Superior temporal gyrus (tissue), 1 donor: ENCODE data around the gene ARMC5.
"Not testable (repeated sequence)": the region's sequence is repeated elsewhere in the genome, so short reads cannot be mapped to it uniquely, and the experiment has no call there.

Source experiments
- DNase-seq: peaks from one replicate; pipeline ENCODE4 v3.0.0-alpha.2; 2016; ENCODE audit errors: extremely low spot score

The ARMC5 gene

DNA sequence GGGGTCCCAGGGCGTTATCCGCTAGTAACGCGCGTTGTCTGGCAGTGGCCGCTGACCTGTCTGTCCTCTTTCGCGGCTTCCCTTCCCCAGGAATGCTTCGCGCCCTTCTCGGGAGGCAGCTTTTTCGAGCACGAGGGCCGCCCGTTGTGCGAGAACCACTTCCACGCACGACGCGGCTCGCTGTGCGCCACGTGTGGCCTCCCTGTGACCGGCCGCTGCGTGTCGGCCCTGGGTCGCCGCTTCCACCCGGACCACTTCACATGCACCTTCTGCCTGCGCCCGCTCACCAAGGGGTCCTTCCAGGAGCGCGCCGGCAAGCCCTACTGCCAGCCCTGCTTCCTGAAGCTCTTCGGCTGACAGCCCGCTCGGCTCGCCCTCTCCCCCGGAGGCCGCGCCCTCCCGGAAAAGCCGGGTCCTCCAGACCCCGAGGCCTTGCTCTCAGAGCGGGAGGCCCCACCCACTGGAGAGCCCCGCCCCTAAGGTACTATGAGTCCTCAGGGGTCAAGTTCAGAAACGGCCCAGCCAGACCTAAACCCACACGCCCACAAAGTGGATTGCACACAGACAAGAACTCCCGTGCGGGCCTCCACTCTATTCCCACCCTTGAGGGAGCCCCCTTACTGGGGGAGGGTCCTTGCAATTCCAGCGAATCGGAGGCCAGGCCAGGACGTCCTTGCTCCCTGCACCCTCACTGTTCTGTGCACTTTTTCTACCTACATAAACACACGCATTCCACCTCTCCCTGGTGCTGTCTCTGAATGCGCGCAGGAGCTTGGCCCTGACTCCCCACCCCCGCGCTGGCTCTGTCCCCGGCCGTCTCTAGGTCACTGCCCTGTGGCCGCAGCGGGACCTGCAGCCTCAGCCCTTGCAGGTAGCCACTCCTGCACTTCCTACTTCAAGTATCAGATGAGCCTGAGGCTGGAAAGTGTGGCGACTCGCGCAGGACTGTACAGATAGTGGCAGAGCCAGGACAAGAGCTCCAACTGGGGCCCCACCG, 18.2 kb downstream of the ARMC5 start:
- DNase-seq: no peak

DNA sequence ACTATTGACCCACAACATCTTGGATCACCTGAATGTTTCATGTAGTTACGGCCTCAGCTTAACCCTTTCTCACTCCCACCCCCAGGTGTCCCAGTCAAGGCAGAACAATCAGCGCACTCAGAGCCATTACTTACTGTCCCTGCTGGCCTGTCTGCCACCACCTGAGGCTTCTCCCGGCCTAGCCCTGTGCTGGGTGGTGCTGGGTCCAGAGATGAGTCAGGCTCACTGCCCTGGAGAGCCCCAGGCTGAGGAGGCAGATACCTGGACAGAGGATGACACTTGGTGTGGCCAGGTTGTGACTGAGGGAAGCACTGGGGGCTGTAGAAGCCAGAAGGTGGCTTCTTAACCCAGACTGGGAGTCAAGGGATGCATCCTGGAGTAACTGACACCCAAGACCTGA, 19.7 kb downstream of the ARMC5 start:
- no peak for DNase-seq

DNA sequence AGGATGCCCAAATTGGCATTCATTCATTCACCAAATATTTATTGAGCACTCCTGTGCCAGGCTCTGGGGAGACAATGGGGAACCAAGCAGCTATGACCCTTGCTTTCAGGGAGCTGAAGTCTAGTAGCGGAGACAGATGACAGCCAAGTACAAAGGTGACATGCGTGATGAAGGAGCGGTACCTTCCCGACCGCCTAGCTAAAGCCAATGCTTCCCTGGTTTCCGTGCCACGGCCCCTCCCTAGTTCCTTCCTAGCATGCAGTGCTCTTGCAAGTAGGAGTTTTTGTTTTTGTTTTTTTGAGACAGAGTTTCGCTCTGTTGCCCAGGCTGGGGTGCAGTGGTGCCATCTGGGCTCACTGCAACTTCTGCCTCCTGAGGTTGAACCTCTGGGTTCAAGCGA, 20.4 kb downstream of the ARMC5 start:
- DNase-seq: no peak

DNA sequence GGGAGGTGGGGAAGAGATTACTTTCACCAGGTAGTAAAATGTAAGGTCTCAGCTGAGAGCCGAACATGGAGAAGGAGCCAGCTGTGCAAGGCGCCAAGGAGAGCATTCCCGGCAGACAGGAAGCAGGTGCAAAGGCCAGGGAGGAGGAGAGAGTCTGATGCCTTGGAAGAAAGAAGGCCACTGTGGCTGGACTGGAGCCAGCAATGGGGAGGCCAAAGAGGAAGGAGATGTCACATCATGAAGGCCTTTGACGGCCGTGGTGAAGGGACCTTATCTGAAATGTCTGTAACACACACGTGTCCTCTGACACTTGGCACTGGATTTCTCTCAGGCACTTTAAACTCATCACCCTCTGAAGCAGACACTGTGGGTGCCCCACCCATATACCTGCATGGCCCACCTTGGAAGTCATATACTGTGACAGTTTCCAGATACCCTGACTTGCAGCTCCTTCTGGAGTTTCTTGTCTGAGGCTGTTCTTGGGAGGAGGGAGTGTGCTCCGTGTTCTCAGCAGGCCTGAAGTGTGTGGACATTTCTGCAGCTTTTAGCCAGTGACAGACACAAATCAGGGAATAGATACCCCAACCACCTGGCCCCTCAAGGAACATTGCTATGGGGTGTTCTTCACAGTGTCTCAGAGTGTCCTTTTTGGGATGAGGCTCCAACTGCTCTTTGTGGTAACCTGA, 21.7 kb downstream of the ARMC5 start:
- DNase-seq: no peak

DNA sequence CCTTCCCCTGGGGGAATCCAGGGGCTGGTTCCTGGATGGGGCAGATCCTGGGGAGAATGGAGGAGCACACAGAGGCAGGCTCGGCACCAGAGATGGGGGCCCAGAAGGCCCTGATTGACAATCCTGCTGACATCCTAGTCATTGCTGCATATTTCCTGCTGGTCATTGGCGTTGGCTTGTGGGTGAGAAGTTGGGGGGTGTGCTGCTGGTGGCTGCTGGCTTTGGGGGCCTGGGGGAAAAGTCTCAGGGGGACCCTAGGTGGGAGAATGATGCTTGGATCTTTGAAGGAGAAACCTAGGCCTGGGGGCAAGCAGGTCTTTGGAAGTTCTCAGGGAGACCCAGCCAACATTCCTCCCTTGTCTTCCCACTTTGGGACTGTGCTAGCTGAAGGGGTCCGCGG, 23.8 kb downstream of the ARMC5 start, which contains the start of gene SLC5A2:
SLC5A2 (plus strand) TSS at position 43 of the 400 bp plus-strand sequence; CDS start at position 57, 14 bp downstream.
- DNase-seq: no peak

DNA sequence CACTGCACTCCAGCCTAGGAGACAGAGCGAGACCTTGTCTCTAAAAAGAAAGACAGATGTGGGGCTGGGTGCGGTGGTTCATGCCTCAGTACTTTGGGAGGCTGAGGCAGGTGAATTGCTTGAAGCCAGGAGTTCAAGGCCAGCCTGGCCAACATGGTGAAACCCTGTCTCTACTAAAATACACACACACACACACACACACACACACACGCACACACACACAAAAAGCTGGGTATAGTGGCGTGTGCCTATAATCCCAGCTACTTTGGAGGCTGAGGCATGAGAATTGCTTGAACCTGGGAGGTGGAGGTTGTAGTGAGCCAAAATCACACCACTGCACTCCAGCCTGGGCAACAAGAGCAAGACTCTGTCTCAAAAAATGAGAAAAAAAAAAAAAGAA, 24.7 kb downstream of the ARMC5 start:
- DNase-seq: not testable (repeated sequence)

DNA sequence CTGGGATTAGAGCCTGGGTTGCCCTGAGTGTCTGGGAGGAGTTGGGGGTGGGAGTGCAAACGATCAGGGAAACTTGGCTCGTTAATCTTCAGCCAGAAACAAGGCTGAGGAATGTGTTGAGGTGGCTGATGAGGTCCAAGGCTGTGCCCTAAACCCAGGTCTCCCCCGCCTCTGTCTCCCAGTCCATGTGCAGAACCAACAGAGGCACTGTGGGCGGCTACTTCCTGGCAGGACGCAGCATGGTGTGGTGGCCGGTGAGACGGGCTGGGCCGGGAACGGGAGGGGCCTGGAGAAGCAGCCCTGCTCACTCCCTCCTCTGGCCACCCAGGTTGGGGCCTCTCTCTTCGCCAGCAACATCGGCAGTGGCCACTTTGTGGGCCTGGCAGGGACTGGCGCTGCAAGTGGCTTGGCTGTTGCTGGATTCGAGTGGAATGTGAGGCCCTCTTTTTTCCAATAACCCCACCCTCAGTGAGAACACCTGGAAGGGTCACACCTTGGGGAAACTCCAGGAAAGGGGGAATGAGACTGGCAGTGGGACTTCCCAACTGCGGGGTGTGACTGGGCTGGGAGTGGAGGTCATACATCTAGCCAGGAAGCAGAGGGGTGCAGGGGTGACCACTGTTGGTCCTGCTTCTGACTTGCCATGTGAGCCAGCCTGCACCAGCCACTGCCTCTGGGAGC, 25.3 kb downstream of the ARMC5 start:
- DNase-seq: no peak

DNA sequence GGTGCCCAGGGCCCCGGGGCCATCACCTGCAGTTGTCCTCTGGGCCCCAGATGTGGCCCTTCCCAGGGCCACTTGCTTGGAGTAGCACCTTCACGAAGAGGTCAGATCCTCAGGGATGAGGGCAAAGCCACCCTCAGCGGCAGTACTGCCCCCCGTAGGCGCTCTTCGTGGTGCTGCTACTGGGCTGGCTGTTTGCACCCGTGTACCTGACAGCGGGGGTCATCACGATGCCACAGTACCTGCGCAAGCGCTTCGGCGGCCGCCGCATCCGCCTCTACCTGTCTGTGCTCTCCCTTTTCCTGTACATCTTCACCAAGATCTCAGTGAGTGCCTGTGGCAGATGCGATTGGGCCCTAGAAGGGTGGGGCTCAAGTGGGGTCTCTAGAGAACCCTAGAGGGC, 26.3 kb downstream of the ARMC5 start:
- no peak for DNase-seq

DNA sequence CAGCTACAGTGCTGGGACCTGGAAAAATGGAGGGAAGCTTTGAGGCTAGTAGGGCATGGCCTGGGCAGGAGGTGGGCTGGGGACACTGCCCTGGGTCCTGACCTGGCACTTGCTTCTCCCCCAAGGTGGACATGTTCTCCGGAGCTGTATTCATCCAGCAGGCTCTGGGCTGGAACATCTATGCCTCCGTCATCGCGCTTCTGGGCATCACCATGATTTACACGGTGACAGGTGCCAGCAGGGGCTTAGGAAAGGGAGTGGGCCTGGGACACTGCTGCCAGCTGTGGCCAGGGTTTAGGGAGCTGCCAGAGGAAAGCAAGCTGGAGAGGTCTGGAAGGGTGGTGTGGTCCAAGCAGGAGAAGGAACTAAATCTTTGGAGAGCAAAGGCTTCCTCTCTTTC, 26.7 kb downstream of the ARMC5 start:
- DNase-seq: no peak

DNA sequence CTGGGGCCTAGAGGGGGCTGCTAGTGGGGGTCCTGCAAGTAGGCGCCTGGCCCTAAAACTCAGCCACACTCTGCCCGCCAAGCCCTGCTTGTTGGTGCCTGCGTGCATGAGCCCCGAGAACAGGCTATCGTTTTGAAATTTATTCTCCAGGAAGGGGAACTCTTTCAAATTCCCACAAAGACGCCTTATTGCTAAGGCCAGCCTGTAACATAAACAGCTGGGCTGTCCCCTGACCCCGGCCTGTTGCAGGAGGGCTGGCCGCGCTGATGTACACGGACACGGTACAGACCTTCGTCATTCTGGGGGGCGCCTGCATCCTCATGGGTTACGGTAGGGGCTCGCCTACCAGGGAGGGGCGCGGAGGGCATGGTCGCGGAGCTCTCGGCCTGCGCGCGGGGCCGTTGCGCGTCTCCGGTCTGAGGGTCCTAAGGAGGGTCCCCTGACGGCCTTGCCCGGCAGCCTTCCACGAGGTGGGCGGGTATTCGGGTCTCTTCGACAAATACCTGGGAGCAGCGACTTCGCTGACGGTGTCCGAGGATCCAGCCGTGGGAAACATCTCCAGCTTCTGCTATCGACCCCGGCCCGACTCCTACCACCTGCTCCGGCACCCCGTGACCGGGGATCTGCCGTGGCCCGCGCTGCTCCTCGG, 27.9 kb downstream of the ARMC5 start:
- no peak for DNase-seq

DNA sequence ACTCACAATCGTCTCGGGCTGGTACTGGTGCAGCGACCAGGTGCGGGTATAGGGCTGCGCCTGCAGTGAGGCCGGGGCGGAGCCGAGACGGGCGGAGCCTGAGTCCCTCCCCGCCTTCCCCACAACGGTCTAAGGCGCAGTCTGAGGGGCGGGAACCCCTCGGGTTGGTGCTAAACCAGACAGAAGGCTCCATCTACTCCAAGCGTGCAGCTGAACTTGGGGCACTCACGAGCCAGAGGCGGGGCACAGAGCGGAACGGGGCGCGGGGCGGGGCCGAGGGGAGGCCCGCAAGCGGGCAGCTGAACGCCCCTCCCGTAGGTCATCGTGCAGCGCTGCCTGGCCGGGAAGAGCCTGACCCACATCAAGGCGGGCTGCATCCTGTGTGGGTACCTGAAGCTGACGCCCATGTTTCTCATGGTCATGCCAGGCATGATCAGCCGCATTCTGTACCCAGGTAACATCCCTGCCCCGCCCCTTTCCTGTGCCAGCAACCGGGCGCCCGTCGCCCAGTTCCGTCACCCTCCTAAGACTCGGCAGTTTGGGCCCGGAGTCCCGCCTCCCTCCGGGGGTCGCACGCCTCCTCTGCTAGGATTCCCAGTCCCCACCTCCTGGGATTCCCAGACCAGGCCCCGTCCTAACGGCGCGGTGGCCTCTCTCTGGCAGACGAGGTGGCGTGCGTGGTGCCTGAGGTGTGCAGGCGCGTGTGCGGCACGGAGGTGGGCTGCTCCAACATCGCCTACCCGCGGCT, 28.6 kb downstream of the ARMC5 start:
- DNase-seq: no peak

DNA sequence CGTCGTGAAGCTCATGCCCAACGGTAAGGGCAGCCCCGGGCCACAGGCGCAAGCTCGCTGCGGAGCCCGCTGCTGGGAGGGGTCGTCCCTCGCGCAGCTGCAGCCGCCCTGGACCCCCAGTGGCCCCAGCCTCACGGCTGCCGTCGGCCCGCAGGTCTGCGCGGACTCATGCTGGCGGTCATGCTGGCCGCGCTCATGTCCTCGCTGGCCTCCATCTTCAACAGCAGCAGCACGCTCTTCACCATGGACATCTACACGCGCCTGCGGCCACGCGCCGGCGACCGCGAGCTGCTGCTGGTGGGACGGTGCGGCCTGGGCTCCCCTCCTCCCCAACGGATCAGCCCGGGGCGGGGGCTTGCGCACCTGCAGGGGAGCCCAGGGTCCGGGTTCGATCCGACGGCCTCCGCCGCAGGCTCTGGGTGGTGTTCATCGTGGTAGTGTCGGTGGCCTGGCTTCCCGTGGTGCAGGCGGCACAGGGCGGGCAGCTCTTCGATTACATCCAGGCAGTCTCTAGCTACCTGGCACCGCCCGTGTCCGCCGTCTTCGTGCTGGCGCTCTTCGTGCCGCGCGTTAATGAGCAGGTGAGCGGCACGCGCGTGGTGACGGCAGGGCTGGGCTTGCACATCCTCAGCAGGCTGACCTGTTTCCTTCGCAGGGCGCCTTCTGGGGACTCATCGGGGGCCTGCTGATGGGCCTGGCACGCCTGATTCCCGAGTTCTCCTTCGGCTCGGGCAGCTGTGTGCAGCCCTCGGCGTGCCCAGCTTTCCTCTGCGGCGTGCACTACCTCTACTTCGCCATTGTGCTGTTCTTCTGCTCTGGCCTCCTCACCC, 29.4 kb downstream of the ARMC5 start:
- DNase-seq: no peak

DNA sequence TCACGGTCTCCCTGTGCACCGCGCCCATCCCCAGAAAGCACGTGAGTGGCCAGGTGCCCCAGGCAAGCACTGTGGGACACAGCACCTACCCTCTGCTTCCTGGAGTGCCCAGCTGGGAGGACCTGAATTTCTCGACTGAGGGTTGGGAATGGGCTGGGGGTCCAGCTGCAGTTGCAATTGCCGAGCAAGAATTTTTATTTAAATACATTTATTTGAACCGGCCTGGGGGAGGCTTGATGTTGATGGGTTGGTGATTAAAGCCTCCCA, 29.9 kb downstream of the ARMC5 start:
- no peak for DNase-seq

DNA sequence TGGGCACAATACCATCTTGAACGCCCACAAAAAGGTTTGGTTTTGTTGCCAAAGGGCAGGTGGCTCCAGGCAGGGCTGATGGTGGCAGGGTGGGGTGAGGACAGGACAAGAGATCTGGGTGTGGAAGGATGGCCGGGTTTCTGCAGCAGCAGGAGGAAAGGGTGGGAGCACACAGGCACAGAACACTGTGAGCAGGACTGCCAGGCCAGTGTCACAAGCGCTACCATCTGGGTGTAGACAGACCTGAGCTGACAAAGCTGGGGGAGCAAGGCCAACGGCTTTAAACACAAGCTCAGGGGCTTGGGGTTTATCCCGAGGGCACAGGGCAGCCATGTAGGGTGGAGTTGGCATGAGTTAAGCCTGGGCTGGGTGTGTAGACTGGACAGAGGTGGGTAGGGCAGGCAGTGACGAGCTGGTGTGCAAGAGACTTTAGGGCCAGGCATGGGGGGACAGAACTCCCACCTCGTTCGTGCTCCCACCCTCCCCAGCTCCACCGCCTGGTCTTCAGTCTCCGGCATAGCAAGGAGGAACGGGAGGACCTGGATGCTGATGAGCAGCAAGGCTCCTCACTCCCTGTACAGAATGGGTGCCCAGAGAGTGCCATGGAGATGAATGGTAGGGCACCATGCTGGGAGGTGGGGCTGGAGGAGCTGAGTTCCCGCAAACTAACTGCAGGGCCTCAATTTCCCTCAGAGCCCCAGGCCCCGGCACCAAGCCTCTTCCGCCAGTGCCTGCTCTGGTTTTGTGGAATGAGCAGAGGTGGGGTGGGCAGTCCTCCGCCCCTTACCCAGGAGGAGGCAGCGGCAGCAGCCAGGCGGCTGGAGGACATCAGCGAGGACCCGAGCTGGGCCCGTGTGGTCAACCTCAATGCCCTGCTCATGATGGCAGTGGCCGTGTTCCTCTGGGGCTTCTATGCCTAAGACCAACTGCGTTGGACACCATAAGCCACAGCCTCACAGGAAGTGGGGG, 30.6 kb downstream of the ARMC5 start:
- DNase-seq: no peak

DNA sequence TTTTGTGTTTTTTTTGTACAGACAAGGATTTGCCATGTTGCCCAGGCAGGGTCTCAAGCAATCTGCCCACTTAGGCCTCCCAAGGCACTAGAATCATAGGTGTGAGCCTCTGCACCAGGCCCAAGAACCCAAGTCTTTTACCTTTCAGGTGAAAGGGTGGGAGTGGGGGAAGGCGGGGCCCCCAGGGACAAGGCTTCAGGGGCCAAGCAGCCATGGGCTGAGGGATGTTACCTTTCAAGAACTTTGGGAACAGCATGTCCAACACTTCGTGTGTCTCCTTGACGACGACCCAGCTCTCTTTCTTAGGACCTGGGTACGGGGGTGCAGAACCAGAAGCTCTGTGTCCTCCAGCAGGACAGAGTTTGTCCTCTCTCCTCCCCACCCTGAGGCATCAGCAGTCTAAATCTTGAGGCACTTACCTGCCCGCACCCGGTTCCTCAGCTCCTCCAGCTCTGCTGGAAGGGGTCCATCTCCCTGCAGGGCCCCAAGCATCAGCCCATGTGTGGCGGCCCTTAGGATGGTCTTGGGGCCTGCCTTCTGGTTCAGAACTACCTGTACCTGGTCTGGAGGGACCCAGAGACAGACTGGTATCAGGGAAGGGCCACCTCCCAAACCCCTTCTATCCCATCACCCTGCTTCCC, 32.6 kb downstream of the ARMC5 start:
- DNase-seq: no peak

DNA sequence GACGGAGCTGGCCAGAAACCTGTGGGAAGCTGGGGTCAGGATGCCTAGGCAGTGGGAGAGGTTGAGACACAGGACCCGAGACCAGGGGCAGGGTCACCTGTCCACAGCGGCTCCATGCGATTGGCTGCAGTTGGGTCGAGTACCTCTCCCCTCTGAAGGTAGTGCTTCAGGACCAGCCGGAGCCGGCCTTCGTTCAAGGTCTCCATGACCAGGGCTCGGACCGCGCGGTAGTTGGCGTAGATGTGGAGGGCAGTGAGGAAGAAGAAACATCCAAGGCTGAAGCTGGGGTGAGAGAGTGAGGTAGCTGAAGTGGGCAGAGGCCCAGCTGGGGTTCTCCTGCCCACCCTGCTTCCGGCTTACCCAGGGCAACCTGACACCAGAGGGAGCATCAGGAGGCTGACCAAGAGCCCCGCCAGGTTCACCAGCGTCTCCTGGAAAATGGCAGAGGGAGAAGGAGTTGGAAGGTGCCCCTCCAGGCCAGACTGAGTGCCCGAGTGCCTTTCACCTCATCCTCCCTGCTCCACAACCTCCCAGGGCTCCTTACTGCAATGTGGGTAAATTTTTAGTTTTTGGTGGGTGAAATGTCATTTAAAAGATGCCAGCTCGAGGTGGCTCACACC, 34.3 kb downstream of the ARMC5 start:
- no peak for DNase-seq

DNA sequence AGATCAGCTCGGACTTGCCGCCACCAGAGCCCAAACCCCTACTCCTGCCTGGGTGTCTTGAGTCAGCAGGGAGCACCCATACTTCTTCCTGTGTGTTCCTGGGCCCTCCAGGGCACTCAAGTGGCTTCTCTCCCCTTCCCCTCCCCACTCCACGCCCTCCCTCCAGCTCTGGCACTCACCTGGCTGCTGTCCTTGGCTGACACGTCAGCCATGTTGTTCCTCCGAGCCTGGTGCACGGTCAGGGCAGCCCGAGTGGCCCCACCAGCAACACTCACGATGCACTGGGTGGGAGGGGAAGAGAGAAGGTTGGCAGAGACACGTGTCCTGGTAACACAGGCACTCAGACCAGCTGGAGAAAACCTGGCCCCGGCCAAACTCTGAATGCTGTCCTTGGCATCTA, 37.4 kb downstream of the ARMC5 start:
- DNase-seq: no peak

DNA sequence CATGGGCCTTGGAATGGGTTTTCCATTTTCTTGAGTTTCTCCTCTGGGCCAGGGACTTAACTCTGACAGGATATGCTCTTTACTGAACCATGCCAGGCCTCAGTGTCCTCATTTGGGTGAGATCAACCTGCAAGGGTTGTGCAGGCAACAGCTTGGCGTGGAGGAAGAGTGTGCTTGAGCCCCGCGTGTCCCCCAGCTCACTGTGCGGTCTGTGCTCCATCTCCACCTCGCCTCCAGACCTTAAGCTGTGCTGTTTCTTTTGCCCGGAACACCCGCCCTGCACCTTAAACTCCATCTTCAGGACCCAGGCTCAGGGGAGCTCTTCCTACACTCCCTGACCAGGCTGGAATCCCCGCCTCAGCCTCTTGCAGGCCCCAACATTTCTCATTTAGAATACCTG, 39.2 kb downstream of the ARMC5 start:
- no peak for DNase-seq
